Occipital lobe (tissue), 2 donors: Measurements from ENCODE around the gene MPV17. TPM values are rescaled to one million over a fixed set of nuclear protein-coding genes. Genes with fewer than 3 reads are reported as not detected.
"Not testable (repeated sequence)": the region's sequence is repeated elsewhere in the genome, so short reads cannot be mapped to it uniquely, and the experiment has no call there.

Source experiments
- DNase-seq: peaks from one replicate; lab custom pipeline; 2025; lab: John Stamatoyannopoulos, UW
- total RNA-seq: library from RNA; depleted of rRNA; stranded (reverse); fragments of >200 nt; gene quantifications from one replicate; pipeline ENCODE4 v1.2.3, GENCODE V29; 2014

Gene MPV17
- total RNA-seq, 1 donor from 2014 or later: 36.8 TPM

- no peak for DNase-seq
Observed at GRCh38 chr2:27323596-27324285, 844 bp upstream of the MPV17 start.

GRCh38 chr2:27322301-27322765 lies 564 bp downstream of the MPV17 start:
- no peak for DNase-seq

- no peak for DNase-seq
Observed at GRCh38 chr2:27320958-27321543, 1.8 kb downstream of the MPV17 start.

GRCh38 chr2:27319839-27320238 lies 3.1 kb downstream of the MPV17 start:
- DNase-seq: not testable (repeated sequence)

GRCh38 chr2:27316655-27317412 lies 6.1 kb downstream of the MPV17 start:
- peak; percentile 18 for DNase-seq

- DNase-seq: no peak
Observed at GRCh38 chr2:27315122-27315521, 7.8 kb downstream of the MPV17 start.

- DNase-seq: no peak
Observed at GRCh38 chr2:27314709-27315108, 8.2 kb downstream of the MPV17 start.

GRCh38 chr2:27313882-27314645 lies 8.8 kb downstream of the MPV17 start:
- DNase-seq: no peak

- no peak for DNase-seq
Observed at GRCh38 chr2:27312152-27312551, 10.7 kb downstream of the MPV17 start.

- no peak for DNase-seq
Observed at GRCh38 chr2:27309651-27310050, 13.2 kb downstream of the MPV17 start.

- no peak for DNase-seq
Observed at GRCh38 chr2:27308359-27308881, 14.5 kb downstream of the MPV17 start, which contains the start of gene UCN. TSS of gene UCN (minus strand) at chr2:27308445. CDS start at chr2:27307895, 550 bp downstream.

GRCh38 chr2:27307545-27308358 lies 15.1 kb downstream of the MPV17 start:
- DNase-seq: no peak

- no peak for DNase-seq
Observed at GRCh38 chr2:27307287-27307544, 15.7 kb downstream of the MPV17 start.

- no peak for DNase-seq
Observed at GRCh38 chr2:27306573-27307286, 16.2 kb downstream of the MPV17 start.

- DNase-seq: no peak
Observed at GRCh38 chr2:27306136-27306535, 16.8 kb downstream of the MPV17 start.

- DNase-seq: no peak
Observed at GRCh38 chr2:27305516-27305915, 17.4 kb downstream of the MPV17 start.

- no peak for DNase-seq
Observed at GRCh38 chr2:27304488-27305240, 18.2 kb downstream of the MPV17 start.

- no peak for DNase-seq
Observed at GRCh38 chr2:27303093-27304025, 19.5 kb downstream of the MPV17 start.
